ENCODE measurements around the gene SYNJ1.

DNA sequence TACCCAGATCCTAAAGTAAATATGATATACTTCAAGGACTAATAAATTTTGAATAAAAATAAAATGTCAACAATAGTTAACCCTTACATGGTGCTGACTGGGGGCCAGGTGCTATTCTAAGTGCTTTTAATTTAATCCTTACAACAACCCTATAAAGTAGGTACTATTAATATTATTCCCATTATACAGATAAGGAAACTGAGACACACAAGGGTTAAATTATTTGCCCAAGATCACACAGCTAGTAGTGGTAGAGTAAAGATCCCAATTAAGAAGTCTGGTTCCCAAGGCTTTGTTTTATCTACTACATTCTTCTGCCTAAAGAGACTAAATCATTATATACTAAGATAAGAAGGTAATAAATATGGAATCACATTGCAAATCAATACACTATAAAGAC lies 34.2 kb downstream of the SYNJ1 start:
- TF ChIP-seq, protein P1, sequence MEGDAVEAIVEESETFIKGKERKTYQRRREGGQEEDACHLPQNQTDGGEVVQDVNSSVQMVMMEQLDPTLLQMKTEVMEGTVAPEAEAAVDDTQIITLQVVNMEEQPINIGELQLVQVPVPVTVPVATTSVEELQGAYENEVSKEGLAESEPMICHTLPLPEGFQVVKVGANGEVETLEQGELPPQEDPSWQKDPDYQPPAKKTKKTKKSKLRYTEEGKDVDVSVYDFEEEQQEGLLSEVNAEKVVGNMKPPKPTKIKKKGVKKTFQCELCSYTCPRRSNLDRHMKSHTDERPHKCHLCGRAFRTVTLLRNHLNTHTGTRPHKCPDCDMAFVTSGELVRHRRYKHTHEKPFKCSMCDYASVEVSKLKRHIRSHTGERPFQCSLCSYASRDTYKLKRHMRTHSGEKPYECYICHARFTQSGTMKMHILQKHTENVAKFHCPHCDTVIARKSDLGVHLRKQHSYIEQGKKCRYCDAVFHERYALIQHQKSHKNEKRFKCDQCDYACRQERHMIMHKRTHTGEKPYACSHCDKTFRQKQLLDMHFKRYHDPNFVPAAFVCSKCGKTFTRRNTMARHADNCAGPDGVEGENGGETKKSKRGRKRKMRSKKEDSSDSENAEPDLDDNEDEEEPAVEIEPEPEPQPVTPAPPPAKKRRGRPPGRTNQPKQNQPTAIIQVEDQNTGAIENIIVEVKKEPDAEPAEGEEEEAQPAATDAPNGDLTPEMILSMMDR (IDR thresholded peaks at IDR 0.05): no peak
- no peak for TF ChIP-seq POLR2AphosphoS5 (IDR thresholded peaks at IDR 0.05; ENCODE audit: low read depth, low read length)
